ENCODE data around the gene FLOT2.

DNA sequence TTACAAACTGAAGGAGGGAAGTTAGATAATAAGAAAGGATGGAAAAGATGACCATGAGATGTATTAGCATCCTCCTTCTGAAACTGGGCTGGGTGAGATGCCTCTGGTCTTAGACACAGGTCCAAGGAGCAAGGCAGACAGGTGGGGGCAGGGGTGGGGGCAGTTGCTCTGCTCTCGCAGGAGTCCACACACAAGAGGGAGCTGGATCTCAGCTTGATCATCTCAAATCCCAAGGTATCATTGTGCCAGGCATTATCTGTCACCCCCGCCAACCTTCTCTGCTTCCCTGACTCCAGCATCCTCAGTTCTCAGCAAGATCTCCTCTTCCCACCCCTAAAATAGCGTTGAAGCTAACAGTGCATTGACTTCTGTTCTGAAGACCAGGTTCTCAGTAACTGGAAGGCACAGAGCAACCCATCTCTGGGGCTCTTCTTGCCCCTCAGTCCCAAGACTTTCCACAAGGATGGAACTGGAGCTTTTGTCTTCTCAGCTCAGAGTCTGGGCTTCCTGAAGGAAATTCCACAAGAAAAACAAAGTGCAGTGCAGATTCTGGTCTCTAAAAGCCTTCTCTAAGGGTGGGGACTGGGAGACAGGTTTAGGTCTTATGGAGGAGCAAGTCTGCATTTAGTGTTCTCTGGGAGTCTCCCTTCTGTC is 1.6 kb downstream of the FLOT2 start:
- TF ChIP-seq, protein P1, sequence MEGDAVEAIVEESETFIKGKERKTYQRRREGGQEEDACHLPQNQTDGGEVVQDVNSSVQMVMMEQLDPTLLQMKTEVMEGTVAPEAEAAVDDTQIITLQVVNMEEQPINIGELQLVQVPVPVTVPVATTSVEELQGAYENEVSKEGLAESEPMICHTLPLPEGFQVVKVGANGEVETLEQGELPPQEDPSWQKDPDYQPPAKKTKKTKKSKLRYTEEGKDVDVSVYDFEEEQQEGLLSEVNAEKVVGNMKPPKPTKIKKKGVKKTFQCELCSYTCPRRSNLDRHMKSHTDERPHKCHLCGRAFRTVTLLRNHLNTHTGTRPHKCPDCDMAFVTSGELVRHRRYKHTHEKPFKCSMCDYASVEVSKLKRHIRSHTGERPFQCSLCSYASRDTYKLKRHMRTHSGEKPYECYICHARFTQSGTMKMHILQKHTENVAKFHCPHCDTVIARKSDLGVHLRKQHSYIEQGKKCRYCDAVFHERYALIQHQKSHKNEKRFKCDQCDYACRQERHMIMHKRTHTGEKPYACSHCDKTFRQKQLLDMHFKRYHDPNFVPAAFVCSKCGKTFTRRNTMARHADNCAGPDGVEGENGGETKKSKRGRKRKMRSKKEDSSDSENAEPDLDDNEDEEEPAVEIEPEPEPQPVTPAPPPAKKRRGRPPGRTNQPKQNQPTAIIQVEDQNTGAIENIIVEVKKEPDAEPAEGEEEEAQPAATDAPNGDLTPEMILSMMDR (IDR thresholded peaks at IDR 0.05; ENCODE audit: low read depth, low read length, poor library complexity, severe bottlenecking), result no peak
- TF ChIP-seq EZH2phosphoT487 (IDR thresholded peaks at IDR 0.05; ENCODE audit: borderline replicate concordance, low read length), result no peak

Data from DOHH2 (cell line).